ENCODE data around the gene DACT3.

The DACT3 gene

GRCh38 chr19:46668662-46669061 is 7.7 kb upstream of the DACT3 start:
- DNase-seq (ENCODE audit: low read depth, low spot score), result no peak

- no peak for DNase-seq (ENCODE audit: low read depth, low spot score)
These were observed 4.1 kb upstream of the DACT3 start for GRCh38 chr19:46665072-46665471.

- DNase-seq (ENCODE audit: low read depth, low spot score), result peak; percentile 50
These were observed 982 bp upstream of the DACT3 start for GRCh38 chr19:46661735-46662592.

GRCh38 chr19:46660551-46661019 is 397 bp downstream of the DACT3 start:
- no peak for DNase-seq (ENCODE audit: low read depth, low spot score)

- DNase-seq (ENCODE audit: low read depth, low spot score), result no peak
These were observed 919 bp downstream of the DACT3 start for GRCh38 chr19:46660008-46660517.

- no peak for DNase-seq (ENCODE audit: low read depth, low spot score)
These were observed 1.6 kb downstream of the DACT3 start for GRCh38 chr19:46659151-46660007.

GRCh38 chr19:46656541-46656940 is 4.4 kb downstream of the DACT3 start:
- DNase-seq (ENCODE audit: low read depth, low spot score), result no peak

- DNase-seq (ENCODE audit: low read depth, low spot score), result no peak
These were observed 6.3 kb downstream of the DACT3 start for GRCh38 chr19:46654621-46655152.

GRCh38 chr19:46650445-46650844 is 10.5 kb downstream of the DACT3 start:
- DNase-seq (ENCODE audit: low read depth, low spot score), result no peak

GRCh38 chr19:46648961-46649960 is 11.7 kb downstream of the DACT3 start:
- DNase-seq (ENCODE audit: low read depth, low spot score), result no peak

GRCh38 chr19:46648060-46648960 is 12.7 kb downstream of the DACT3 start:
- DNase-seq (ENCODE audit: low read depth, low spot score), result no peak

GRCh38 chr19:46646402-46646801 is 14.6 kb downstream of the DACT3 start:
- DNase-seq (ENCODE audit: low read depth, low spot score), result no peak

GRCh38 chr19:46644720-46645119 is 16.3 kb downstream of the DACT3 start:
- DNase-seq (ENCODE audit: low read depth, low spot score), result no peak

- no peak for DNase-seq (ENCODE audit: low read depth, low spot score)
These were observed 20.3 kb downstream of the DACT3 start for GRCh38 chr19:46640656-46641055.

GRCh38 chr19:46639358-46640182 is 21.4 kb downstream of the DACT3 start:
- no peak for DNase-seq (ENCODE audit: low read depth, low spot score)

GRCh38 chr19:46637224-46637623 is 23.8 kb downstream of the DACT3 start:
- DNase-seq (ENCODE audit: low read depth, low spot score), result no peak

GRCh38 chr19:46635920-46636761 is 24.8 kb downstream of the DACT3 start, which contains the start of gene GNG8:
GNG8 (minus strand) TSS chr19:46636202; CDS start chr19:46634682, 1,520 bp downstream.
- DNase-seq (ENCODE audit: low read depth, low spot score), result no peak
